Coronary artery (tissue), 2 donors: ENCODE data around the gene PACC1.
A peak's percentile ranks its signal among the peaks of the same experiment; 100 is the strongest.

Experiments used
- DNase-seq: peaks from one replicate; pipeline ENCODE4 v3.0.0-alpha.2; 2017; ENCODE audit warnings: low spot score
- H3K27ac ChIP-seq, 2 donors: fragments of 200-600 bp; sonication (generic); one replicate each; pipeline ENCODE4 v1.5.1; 2016 to 2019
- H3K4me3 ChIP-seq: fragments of 200-600 bp; sonication (generic); 2 replicates; pipeline ENCODE4 v1.5.1; 2016; ENCODE audit warnings: mild to moderate bottlenecking, moderate library complexity
- TF ChIP-seq, protein P1 (sequence below): fragments of 200-600 bp; sonication (generic); IDR thresholded peaks from one replicate; pipeline ENCODE4 v1.5.1; 2019; ENCODE audit warnings: antibody characterized with exemption

The PACC1 gene

GRCh38 chr1:212457740-212458338 is 43.2 kb upstream of the PACC1 start:
- Histone ChIP-seq H3K4me3 (no peak overlapping the region), H3K27ac (no peak overlapping the region)
- TF ChIP-seq, protein P1, sequence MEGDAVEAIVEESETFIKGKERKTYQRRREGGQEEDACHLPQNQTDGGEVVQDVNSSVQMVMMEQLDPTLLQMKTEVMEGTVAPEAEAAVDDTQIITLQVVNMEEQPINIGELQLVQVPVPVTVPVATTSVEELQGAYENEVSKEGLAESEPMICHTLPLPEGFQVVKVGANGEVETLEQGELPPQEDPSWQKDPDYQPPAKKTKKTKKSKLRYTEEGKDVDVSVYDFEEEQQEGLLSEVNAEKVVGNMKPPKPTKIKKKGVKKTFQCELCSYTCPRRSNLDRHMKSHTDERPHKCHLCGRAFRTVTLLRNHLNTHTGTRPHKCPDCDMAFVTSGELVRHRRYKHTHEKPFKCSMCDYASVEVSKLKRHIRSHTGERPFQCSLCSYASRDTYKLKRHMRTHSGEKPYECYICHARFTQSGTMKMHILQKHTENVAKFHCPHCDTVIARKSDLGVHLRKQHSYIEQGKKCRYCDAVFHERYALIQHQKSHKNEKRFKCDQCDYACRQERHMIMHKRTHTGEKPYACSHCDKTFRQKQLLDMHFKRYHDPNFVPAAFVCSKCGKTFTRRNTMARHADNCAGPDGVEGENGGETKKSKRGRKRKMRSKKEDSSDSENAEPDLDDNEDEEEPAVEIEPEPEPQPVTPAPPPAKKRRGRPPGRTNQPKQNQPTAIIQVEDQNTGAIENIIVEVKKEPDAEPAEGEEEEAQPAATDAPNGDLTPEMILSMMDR = peak; percentile 15
- DNase-seq = no peak

GRCh38 chr1:212455803-212456528 is 41.3 kb upstream of the PACC1 start:
- peak overlapping the region; percentile 39 for H3K4me3 ChIP-seq
- TF ChIP-seq, protein P1 = peak; percentile 99
- DNase-seq = peak; percentile 95
- H3K27ac ChIP-seq = peak overlapping the region; percentile 74 to 85

GRCh38 chr1:212455401-212455800 is 40.7 kb upstream of the PACC1 start:
- DNase-seq = no peak
- Histone ChIP-seq H3K4me3 (no peak overlapping the region), H3K27ac (peak overlapping the region in 1 of 2 donors; percentile 74)
- TF ChIP-seq, protein P1 = no peak

DNA sequence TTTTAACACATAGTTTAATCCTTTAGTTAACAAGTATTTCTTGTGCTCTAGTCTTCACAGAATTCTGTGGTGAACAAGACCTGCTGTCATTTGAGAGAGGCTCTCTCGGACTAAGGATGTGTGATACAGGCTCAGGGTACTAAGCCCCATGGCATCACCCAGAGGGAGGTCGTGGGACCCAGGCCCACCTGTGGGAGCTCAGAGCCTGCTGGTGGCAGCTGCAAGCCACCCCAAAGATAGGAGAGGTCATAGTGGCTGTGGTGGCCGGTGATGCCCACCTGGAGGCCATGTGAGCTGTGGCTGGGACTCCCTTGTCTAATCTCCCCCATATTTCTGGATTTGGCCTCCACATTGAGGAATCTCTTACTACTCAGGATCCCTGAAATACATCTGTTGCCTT is 40.1 kb upstream of the PACC1 start:
- TF ChIP-seq, protein P1 = no peak
- DNase-seq = no peak
- H3K4me3 ChIP-seq = no peak overlapping the region
- no peak overlapping the region for H3K27ac ChIP-seq

DNA sequence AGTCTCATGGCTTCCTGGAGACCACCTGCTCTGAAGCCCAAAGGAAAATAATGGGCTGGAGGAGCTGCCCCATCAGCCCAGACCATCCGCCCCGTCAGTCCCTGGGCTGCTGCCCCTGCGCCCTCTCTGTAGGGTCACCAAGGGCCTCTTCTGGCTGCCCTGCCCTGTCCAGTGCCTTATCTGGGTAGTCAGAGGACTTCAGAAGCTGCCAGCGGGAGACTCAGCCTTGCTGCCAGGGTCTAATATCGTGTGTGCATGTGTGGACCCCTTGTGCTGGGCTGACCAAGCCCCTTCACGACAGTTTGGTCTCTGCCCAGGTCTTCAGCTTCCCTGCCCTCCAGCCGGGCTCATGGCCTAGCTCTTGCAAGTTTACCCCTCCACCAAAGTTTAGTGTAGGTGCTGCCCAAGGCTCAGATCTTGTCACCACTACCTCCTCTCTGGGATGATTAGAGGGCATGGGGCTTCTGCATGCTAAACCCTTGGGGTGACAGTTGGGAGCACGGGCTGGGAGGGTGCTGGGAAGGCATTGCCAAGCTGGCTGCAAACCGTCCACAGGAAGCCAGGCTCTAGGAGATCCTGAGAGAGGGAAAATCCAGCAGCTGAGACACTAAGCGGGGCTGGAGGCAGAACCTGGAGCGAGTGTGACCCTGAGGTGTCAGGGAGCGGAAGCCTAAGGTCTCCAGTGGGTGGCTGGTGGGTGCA is 38.6 kb upstream of the PACC1 start:
- Histone ChIP-seq H3K4me3 (peak overlapping the region; percentile 38), H3K27ac (peak overlapping the region; percentile 78 to 93)
- TF ChIP-seq, protein P1 = no peak
- DNase-seq = no peak

- Histone ChIP-seq H3K27ac (peak overlapping the region; percentile 78 to 93), H3K4me3 (peak overlapping the region; percentile 38)
- peak; percentile 90 for DNase-seq
- TF ChIP-seq, protein P1 = no peak
Measured at GRCh38 chr1:212452323-212453155, 37.9 kb upstream of the PACC1 start.
